Brain pericyte (primary cell): ENCODE data around the gene AGPAT1.

Source experiments
- DNase-seq: peaks from one replicate; pipeline ENCODE4 v3.0.0-alpha.2; 2012; ENCODE audit warnings: low read depth, low spot score

The AGPAT1 gene

GRCh38 chr6:32168807-32169591 lies 6.9 kb downstream of the AGPAT1 start:
- DNase-seq, result no peak

GRCh38 chr6:32168350-32168749 lies 7.5 kb downstream of the AGPAT1 start:
- no peak for DNase-seq

GRCh38 chr6:32167761-32168262 lies 8.1 kb downstream of the AGPAT1 start:
- DNase-seq, result no peak

- DNase-seq, result no peak
Measured at GRCh38 chr6:32167154-32167760, 8.6 kb downstream of the AGPAT1 start.

GRCh38 chr6:32166411-32167061 lies 9.3 kb downstream of the AGPAT1 start:
- DNase-seq, result no peak

GRCh38 chr6:32164295-32164694 lies 11.6 kb downstream of the AGPAT1 start, which contains the start of gene EGFL8:
TSS of gene EGFL8 (plus strand) at chr6:32164595. CDS start at chr6:32166166, 1,571 bp downstream.
- DNase-seq, result no peak

GRCh38 chr6:32163559-32164258 lies 12.2 kb downstream of the AGPAT1 start:
- DNase-seq, result no peak

GRCh38 chr6:32158052-32158451 lies 17.8 kb downstream of the AGPAT1 start:
- no peak for DNase-seq

- DNase-seq, result no peak
Measured at GRCh38 chr6:32156891-32157290, 19.0 kb downstream of the AGPAT1 start.

GRCh38 chr6:32154514-32155161 lies 21.2 kb downstream of the AGPAT1 start:
- no peak for DNase-seq

GRCh38 chr6:32153564-32154513 lies 22.0 kb downstream of the AGPAT1 start, which contains the start of gene PPT2:
TSS of gene PPT2 (plus strand) at chr6:32154141. CDS start at chr6:32154595, 454 bp downstream.
- peak; percentile 90 for DNase-seq

GRCh38 chr6:32152769-32153563 lies 22.9 kb downstream of the AGPAT1 start:
- no peak for DNase-seq

- no peak for DNase-seq
Measured at GRCh38 chr6:32151863-32152768, 23.8 kb downstream of the AGPAT1 start, which contains the start of gene PRRT1. TSS of gene PRRT1 (minus strand) at chr6:32151939. CDS start at chr6:32151827, 112 bp downstream.

GRCh38 chr6:32151181-32151862 lies 24.6 kb downstream of the AGPAT1 start:
- no peak for DNase-seq

GRCh38 chr6:32149932-32150870 lies 25.7 kb downstream of the AGPAT1 start:
- DNase-seq, result no peak

- DNase-seq, result no peak
Measured at GRCh38 chr6:32149092-32149755, 26.7 kb downstream of the AGPAT1 start.
